ENCODE measurements around the gene NMB. TPM values are rescaled to one million over a fixed set of nuclear protein-coding genes. Genes with fewer than 3 reads are reported as not detected.

NMB gene
- total RNA-seq, 1 donor: 6.9 TPM

DNA sequence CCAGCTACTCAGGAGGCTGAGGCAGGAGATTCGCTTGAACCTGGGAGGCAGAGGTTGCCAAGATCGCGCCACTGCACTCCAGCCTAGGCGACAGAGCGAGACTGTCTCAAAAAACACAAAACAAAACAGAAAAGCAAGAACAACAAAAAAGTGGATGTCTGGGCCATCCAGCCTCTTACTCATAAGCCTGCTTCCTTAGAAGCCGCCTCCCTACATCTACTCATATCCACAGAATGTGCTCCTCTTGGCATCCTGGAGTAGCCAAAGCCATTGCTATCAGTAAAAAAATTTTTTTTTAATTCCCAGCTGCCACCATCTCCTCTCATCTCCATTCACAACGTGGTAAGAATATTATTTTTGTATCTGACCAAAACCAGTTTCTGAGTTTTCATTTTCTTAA lies 46.4 kb downstream of the NMB start:
- no peaks in the 10 kb centered on the region for H3K27me3 ChIP-seq (ENCODE audit: insufficient read depth, low read length)
- no peak overlapping the region for H3K4me2 ChIP-seq (ENCODE audit: insufficient read depth, low read length)
- H4K20me1 ChIP-seq (ENCODE audit: insufficient read depth, low read length): peaks cover 6% of the 10 kb centered on the region
- H3K9me3 ChIP-seq (ENCODE audit: low read depth, low read length): no peaks in the 10 kb centered on the region
- H3K79me2 ChIP-seq (ENCODE audit: insufficient read depth, low read length): peaks cover 6% of the 10 kb centered on the region
- H3K36me3 ChIP-seq (ENCODE audit: insufficient read depth, low read length): peaks cover 8% of the 10 kb centered on the region
- peak; percentile 89 for DNase-seq (ENCODE audit: insufficient read length, low spot score, missing footprints)
- TF ChIP-seq, protein P1, sequence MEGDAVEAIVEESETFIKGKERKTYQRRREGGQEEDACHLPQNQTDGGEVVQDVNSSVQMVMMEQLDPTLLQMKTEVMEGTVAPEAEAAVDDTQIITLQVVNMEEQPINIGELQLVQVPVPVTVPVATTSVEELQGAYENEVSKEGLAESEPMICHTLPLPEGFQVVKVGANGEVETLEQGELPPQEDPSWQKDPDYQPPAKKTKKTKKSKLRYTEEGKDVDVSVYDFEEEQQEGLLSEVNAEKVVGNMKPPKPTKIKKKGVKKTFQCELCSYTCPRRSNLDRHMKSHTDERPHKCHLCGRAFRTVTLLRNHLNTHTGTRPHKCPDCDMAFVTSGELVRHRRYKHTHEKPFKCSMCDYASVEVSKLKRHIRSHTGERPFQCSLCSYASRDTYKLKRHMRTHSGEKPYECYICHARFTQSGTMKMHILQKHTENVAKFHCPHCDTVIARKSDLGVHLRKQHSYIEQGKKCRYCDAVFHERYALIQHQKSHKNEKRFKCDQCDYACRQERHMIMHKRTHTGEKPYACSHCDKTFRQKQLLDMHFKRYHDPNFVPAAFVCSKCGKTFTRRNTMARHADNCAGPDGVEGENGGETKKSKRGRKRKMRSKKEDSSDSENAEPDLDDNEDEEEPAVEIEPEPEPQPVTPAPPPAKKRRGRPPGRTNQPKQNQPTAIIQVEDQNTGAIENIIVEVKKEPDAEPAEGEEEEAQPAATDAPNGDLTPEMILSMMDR (IDR thresholded peaks at IDR 0.05; ENCODE audit: extremely low read depth, low read depth, low read length): no peak
- no peak overlapping the region for H2AFZ ChIP-seq (ENCODE audit: low read length)
- no peaks in the 10 kb centered on the region for H3K4me1 ChIP-seq (ENCODE audit: insufficient read depth, low read length)
- H3K4me3 ChIP-seq (ENCODE audit: insufficient read depth, low read length): no peak overlapping the region
- no peak overlapping the region for H3K27ac ChIP-seq (ENCODE audit: low read depth, low read length)

DNA sequence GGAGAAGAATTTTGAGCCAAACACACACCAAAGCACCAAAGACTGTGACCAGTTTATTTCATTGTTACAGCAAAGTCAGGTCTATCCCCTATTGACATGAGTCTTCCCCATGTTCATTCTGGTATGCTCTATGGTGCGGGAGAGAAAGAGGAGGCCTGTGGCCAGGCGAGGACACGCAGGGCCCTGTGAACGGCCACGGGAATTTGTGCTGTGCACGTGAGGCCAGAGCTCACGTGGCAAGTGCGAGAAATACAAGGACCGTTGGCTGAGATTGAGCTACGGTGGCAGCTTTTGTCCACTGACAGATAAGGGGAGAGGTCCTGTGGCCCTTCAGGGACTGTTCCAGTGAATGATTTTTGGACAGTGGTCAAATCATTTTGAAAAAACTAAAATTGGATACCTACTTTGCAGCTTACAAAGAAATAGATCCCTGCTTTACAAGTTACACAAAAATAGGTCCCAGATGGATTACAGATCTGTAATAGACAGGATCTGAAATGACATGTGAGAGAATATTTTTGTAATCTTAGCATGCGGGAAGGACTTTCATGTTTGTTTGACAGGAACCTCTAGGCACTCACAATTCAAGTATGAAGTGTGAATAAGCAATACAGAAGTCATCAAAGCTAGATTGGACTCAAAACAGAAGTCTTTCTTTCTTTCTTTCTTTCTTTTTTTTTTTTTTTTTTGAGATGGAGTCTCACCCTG lies 48.0 kb downstream of the NMB start:
- Histone ChIP-seq H4K20me1 (ENCODE audit: insufficient read depth, low read length) (peaks cover 10% of the 10 kb centered on the region), H3K27ac (ENCODE audit: low read depth, low read length) (no peak overlapping the region), H3K36me3 (ENCODE audit: insufficient read depth, low read length) (peaks cover 19% of the 10 kb centered on the region), H3K4me1 (ENCODE audit: insufficient read depth, low read length) (peaks cover 5% of the 10 kb centered on the region), H3K27me3 (ENCODE audit: insufficient read depth, low read length) (no peaks in the 10 kb centered on the region), H2AFZ (ENCODE audit: low read length) (no peak overlapping the region), H3K79me2 (ENCODE audit: insufficient read depth, low read length) (peaks cover 14% of the 10 kb centered on the region), H3K4me3 (ENCODE audit: insufficient read depth, low read length) (no peak overlapping the region), H3K9me3 (ENCODE audit: low read depth, low read length) (no peaks in the 10 kb centered on the region), H3K4me2 (ENCODE audit: insufficient read depth, low read length) (no peak overlapping the region)
- DNase-seq (ENCODE audit: insufficient read length, low spot score, missing footprints): no peak
- TF ChIP-seq, protein P1 (IDR thresholded peaks at IDR 0.05; ENCODE audit: extremely low read depth, low read depth, low read length): no peak

DNA sequence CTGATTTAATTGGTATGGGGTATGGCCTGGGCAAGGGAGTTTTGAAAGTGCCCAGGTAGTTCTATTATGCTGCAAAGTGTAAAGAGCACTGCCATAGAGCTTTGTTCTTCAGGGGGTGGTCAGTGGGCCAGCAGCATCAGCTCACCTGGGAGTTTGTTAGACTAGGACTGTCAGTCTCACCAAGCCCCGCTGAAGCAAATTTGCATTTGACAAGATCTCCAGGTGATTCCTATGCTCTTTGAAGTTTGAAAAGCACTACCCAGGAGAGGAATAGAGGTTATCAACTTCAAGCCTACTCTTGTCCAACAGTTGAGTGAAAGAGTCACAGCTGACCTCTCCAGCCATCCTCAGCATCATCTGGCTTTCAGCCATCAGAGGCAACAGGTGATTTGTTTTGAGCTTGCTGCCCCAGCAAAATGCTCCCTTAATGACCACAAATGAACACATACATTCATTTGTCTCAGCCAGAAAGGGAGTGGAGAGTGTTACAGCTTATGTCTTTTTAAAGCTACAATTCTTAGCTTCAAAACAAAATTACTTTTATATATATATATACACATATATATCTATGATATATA lies 49.2 kb downstream of the NMB start:
- Histone ChIP-seq H3K4me2 (ENCODE audit: insufficient read depth, low read length) (no peak overlapping the region), H3K4me3 (ENCODE audit: insufficient read depth, low read length) (no peak overlapping the region), H4K20me1 (ENCODE audit: insufficient read depth, low read length) (peaks cover 10% of the 10 kb centered on the region), H3K4me1 (ENCODE audit: insufficient read depth, low read length) (peaks cover 9% of the 10 kb centered on the region), H3K79me2 (ENCODE audit: insufficient read depth, low read length) (peaks cover 14% of the 10 kb centered on the region), H3K27ac (ENCODE audit: low read depth, low read length) (no peak overlapping the region), H3K9me3 (ENCODE audit: low read depth, low read length) (no peaks in the 10 kb centered on the region), H3K36me3 (ENCODE audit: insufficient read depth, low read length) (peaks cover 19% of the 10 kb centered on the region), H3K27me3 (ENCODE audit: insufficient read depth, low read length) (no peaks in the 10 kb centered on the region), H2AFZ (ENCODE audit: low read length) (no peak overlapping the region)
- DNase-seq (ENCODE audit: insufficient read length, low spot score, missing footprints): no peak
- TF ChIP-seq, protein P1 (IDR thresholded peaks at IDR 0.05; ENCODE audit: extremely low read depth, low read depth, low read length): no peak

DNA sequence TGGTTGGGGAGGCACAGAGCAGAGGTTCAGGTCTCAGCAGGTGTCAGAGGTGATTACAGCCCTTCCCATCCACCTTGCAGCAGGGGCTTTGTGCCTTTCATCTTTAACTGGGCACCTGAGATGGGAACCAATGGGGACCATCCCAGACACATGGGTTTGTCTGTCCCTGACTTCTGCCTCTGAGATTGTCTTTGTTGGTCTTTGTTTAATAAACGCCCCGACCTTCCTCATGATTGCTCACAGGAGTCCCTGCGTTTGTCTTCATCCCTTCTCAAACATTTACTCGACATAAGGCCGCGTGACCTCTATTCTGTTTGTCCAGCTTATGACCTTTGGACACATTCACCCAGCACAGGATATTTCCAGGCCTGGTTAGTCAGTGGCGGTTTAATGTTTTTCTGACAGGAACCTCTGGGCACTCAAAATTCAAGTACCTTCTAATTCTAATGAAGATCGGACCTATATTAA lies 51.3 kb downstream of the NMB start:
- TF ChIP-seq, protein P1 (IDR thresholded peaks at IDR 0.05; ENCODE audit: extremely low read depth, low read depth, low read length): no peak
- Histone ChIP-seq H2AFZ (ENCODE audit: low read length) (no peak overlapping the region), H3K27me3 (ENCODE audit: insufficient read depth, low read length) (no peaks in the 10 kb centered on the region), H3K4me2 (ENCODE audit: insufficient read depth, low read length) (no peak overlapping the region), H3K79me2 (ENCODE audit: insufficient read depth, low read length) (peaks cover 11% of the 10 kb centered on the region), H3K9me3 (ENCODE audit: low read depth, low read length) (no peaks in the 10 kb centered on the region), H3K4me1 (ENCODE audit: insufficient read depth, low read length) (peaks cover 10% of the 10 kb centered on the region), H3K27ac (ENCODE audit: low read depth, low read length) (no peak overlapping the region), H3K36me3 (ENCODE audit: insufficient read depth, low read length) (peaks cover 19% of the 10 kb centered on the region), H4K20me1 (ENCODE audit: insufficient read depth, low read length) (peaks cover 5% of the 10 kb centered on the region), H3K4me3 (ENCODE audit: insufficient read depth, low read length) (no peak overlapping the region)
- no peak for DNase-seq (ENCODE audit: insufficient read length, low spot score, missing footprints)
